PC-9 (cell line): ENCODE results near the gene TMEM80. TPM values are rescaled to one million over a fixed set of nuclear protein-coding genes. Genes with fewer than 3 reads are reported as not detected.

Experiments used
- BruUV-seq: library from RNA; stranded (reverse); fragments of 400-500 nt; replicated peaks from 2 replicates; lab custom pipeline; 2021; lab: Mats Ljungman, UMichigan
- CTCF ChIA-PET: fragments of 300-600 bp; sonication (Branson Sonifier 250); formaldehyde crosslinking; loops from one replicate; lab custom pipeline; 2022; ENCODE audit warnings: antibody characterized with exemption; lab: Charles Lee
- POLR2A ChIA-PET: fragments of 300-600 bp; sonication (Branson Sonifier 250); formaldehyde crosslinking; loops from one replicate; lab custom pipeline; 2022; ENCODE audit warnings: antibody characterized with exemption; ENCODE audit not compliant: unreplicated experiment; lab: Charles Lee
- DNase-seq, 2 experiments: peaks; one replicate each; pipeline versions ENCODE4 v3.0.0 to v3.0.0-alpha.2; 2015 to 2022; ENCODE audit warnings: mixed read lengths in 1 of 2
- H2AFZ ChIP-seq: fragments of 200-600 bp; sonication (generic); 2 replicates; pipeline ENCODE4 v1.8.1; 2017; ENCODE audit warnings: antibody characterized with exemption
- H3F3A ChIP-seq: fragments of 200-600 bp; sonication (generic); 2 replicates; pipeline ENCODE4 v1.8.1; 2017; ENCODE audit warnings: antibody characterized with exemption, mild to moderate bottlenecking, low read depth; ENCODE audit not compliant: insufficient read depth
- H3K27ac ChIP-seq: fragments of 200-600 bp; sonication (generic); 2 replicates; pipeline ENCODE4 v1.6.1; 2016; ENCODE audit warnings: mixed run types
- H3K27me3 ChIP-seq: fragments of 200-600 bp; sonication (generic); 2 replicates; pipeline ENCODE4 v1.6.1; 2016; ENCODE audit warnings: low read depth, mixed run types; ENCODE audit not compliant: insufficient read depth
- H3K36me3 ChIP-seq: fragments of 200-600 bp; sonication (generic); 2 replicates; pipeline ENCODE4 v1.6.1; 2016; ENCODE audit warnings: low read depth, mixed run types
- H3K4me1 ChIP-seq: fragments of 200-600 bp; sonication (generic); replicated peaks from 2 replicates; pipeline ENCODE4 v1.6.1; 2016; ENCODE audit warnings: mixed run types; ENCODE audit not compliant: insufficient read depth
- H3K4me2 ChIP-seq: fragments of 200-600 bp; sonication (generic); 2 replicates; pipeline ENCODE4 v1.6.1; 2017; ENCODE audit warnings: mixed run types
- H3K4me3 ChIP-seq: fragments of 200-600 bp; sonication (generic); 2 replicates; pipeline ENCODE4 v1.6.1; 2016; ENCODE audit warnings: mixed run types
- H3K79me2 ChIP-seq: fragments of 200-600 bp; sonication (generic); 2 replicates; pipeline ENCODE4 v1.6.1; 2017; ENCODE audit warnings: low read depth, mixed run types
- H3K9me2 ChIP-seq: fragments of 200-600 bp; sonication (generic); 2 replicates; pipeline ENCODE4 v1.8.1; 2017; ENCODE audit warnings: mild to moderate bottlenecking; ENCODE audit not compliant: insufficient read depth
- H3K9me3 ChIP-seq: fragments of 200-600 bp; sonication (generic); 2 replicates; pipeline ENCODE4 v1.8.1; 2016; ENCODE audit warnings: low read depth; ENCODE audit not compliant: insufficient read depth
- H4K20me1 ChIP-seq: fragments of 200-600 bp; sonication (generic); 2 replicates; pipeline ENCODE4 v1.8.1; 2017; ENCODE audit not compliant: insufficient read depth
- EZH2 ChIP-seq: fragments of 200-600 bp; sonication (generic); IDR thresholded peaks from 2 replicates; pipeline ENCODE4 v1.8.0; 2017; ENCODE audit warnings: antibody characterized with exemption, low read depth
- intact Hi-C: fragments of 100-400 bp; cut with micrococcal nuclease; formaldehyde crosslinking; loops from one replicate; pipeline ENCODE4 v1.10.0; 2022; ENCODE audit not compliant: unreplicated experiment
- total RNA-seq: library from RNA; stranded (reverse); gene quantifications from 2 replicates; pipeline ENCODE4 v1.2.3, GENCODE V29; 2021
- TF ChIP-seq, protein P1 (sequence below): fragments of 200-600 bp; sonication (generic); conservative IDR thresholded peaks from 2 replicates; pipeline ENCODE4 v1.6.1; 2017; ENCODE audit warnings: mixed run types, antibody characterized with exemption, mild to moderate bottlenecking, moderate library complexity

The TMEM80 gene
- total RNA-seq, 1 experiment from 2014 or later: 36.6 TPM

DNA sequence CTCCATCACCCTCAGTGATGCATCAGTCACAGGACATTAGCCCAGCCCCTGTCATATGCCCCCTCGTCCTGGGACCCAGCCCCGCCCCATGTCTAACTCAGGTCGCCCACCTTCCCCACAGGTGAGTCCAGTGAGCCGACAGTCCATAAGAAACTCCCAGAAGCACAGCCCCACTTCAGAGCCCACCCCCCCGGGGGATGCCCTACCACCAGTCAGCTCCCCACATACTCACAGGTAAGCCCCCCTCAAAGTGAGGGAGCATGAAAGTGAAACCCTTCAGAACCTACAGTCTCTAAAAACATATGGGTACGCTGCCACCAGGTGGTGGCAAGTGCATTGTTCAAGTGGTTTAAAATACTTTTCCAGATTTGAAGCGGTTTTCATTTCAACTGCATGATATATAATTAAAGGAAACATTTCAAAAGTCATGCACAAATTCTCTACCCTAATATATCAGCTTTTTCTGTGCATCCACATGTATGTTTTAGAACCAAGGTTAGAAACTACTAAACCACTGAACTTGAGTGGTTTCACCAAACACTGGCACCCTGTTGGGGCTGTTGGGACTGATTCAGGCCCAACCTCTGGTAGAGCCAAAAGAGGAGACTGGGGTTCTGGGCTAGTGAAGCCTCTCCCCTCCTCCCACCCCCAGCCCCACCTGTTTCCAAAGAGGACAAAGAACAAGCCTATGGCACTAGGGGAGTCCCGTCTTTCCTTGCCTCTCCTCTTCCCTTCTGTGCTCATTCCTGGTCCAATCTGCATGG lies 27.7 kb downstream of the TMEM80 start:
- no peak for DNase-seq
- CTCF ChIA-PET: no interaction called here
- no peaks in the 10 kb centered on the region for H3K27me3 ChIP-seq
- H3K9me3 ChIP-seq: no peaks in the 10 kb centered on the region
- TF ChIP-seq, protein P1, sequence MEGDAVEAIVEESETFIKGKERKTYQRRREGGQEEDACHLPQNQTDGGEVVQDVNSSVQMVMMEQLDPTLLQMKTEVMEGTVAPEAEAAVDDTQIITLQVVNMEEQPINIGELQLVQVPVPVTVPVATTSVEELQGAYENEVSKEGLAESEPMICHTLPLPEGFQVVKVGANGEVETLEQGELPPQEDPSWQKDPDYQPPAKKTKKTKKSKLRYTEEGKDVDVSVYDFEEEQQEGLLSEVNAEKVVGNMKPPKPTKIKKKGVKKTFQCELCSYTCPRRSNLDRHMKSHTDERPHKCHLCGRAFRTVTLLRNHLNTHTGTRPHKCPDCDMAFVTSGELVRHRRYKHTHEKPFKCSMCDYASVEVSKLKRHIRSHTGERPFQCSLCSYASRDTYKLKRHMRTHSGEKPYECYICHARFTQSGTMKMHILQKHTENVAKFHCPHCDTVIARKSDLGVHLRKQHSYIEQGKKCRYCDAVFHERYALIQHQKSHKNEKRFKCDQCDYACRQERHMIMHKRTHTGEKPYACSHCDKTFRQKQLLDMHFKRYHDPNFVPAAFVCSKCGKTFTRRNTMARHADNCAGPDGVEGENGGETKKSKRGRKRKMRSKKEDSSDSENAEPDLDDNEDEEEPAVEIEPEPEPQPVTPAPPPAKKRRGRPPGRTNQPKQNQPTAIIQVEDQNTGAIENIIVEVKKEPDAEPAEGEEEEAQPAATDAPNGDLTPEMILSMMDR: peak; percentile 68
- TF ChIP-seq EZH2: no peak
- H3K79me2 ChIP-seq: 0 out of 2 replicates have a peak, but pooled peaks cover 4% of the 10 kb centered on the region
- H3K4me3 ChIP-seq: no peak overlapping the region
- H3K36me3 ChIP-seq: no peaks in the 10 kb centered on the region
- H3K9me2 ChIP-seq: no peaks in the 10 kb centered on the region
- H3K4me2 ChIP-seq: no peak overlapping the region
- intact Hi-C loops: loop anchor here (10.0 kb wide), 1 partner anchor 159 kb away; the partner anchor contains the start of genes LMNTD2 and RASSF7
- H3K4me1 ChIP-seq: peaks cover 14% of the 10 kb centered on the region
- H3F3A ChIP-seq: peaks cover 13% of the 10 kb centered on the region
- no peak overlapping the region for H2AFZ ChIP-seq
- no peaks in the 10 kb centered on the region for H4K20me1 ChIP-seq
- no TSS peak for BruUV-seq
- POLR2A ChIA-PET: no interaction called here
- H3K27ac ChIP-seq: no peak overlapping the region

DNA sequence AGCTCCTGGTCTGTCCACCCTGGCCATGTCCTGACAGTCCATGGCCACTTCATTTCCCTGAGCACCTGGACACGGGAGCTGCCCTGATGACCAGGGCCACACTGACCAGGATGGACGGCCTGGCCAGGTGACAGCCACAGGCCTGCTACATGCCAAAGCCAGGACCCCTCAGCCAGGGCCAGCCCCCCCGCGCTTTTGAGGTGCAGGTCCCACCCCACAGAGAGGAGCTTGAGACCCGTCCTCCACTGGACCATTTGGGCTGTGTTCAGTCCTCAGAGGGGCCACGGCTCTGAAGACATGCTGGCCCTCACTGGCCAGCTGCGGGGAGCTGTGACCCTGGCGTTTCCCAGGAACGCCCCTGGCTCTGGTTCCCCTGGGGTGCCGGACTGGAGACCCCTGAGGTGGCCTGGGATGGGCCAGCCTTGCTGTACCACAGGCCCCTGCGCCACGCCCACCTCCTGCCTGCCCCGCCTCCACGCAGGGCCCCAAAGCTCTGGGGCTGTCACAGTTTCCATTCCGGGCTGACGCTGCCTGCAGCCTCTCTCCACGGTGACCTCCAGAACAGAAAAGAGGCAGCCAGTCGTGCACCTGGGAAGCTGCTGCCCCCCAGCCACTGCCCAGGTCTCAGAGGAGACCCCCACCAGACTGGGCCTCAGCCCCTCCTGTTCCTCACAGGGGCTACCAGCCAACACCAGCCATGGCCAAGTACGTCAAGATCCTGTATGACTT lies 28.6 kb downstream of the TMEM80 start:
- no peak for TF ChIP-seq EZH2
- TF ChIP-seq, protein P1: no peak
- Histone ChIP-seq H3K9me3 (no peaks in the 10 kb centered on the region), H3K4me1 (peaks cover 24% of the 10 kb centered on the region), H4K20me1 (no peaks in the 10 kb centered on the region), H3K4me2 (no peak overlapping the region), H3F3A (peaks cover 16% of the 10 kb centered on the region), H3K9me2 (no peaks in the 10 kb centered on the region), H3K27me3 (no peaks in the 10 kb centered on the region), H2AFZ (no peak overlapping the region), H3K4me3 (no peak overlapping the region), H3K36me3 (no peaks in the 10 kb centered on the region), H3K79me2 (0 out of 2 replicates have a peak, but pooled peaks cover 4% of the 10 kb centered on the region), H3K27ac (no peak overlapping the region)
- ChIA-PET POLR2A (no interaction called here), CTCF (no interaction called here)
- BruUV-seq: no TSS peak
- intact Hi-C loops: loop anchor here (10.0 kb wide), 1 partner anchor 159 kb away; the partner anchor contains the start of genes LMNTD2 and RASSF7
- DNase-seq: no peak

DNA sequence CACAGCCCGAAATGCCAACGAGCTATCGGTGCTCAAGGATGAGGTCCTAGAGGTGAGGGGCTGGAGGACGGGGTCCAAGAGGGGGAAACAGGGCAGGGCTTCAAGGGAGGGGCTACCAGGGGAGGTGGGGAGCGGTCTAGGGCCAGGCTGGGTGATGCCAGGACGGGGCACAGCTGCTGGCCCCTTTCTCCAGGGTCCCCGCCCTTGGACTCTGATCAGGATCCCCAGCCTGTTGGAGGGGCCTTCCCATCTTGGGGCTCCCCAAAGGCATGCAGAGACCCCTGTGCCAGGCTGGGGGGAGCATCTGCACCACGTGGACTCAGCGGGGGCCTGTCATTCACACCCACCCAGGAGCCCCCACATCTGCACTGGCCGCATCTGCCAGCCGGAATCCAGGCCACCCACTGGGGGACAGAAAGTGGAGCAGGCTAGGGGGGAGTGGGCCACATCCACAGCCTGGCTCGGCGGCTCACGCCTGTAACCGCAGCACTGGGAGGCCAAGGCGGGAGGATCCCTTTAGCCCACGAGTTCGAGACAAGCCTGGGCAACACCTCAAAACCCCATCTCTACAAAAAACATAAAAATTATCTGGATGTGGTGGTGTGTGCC lies 29.3 kb downstream of the TMEM80 start:
- intact Hi-C loops: loop anchor here (10.0 kb wide), 1 partner anchor 160 kb away; the partner anchor contains the start of genes LMNTD2 and RASSF7
- H4K20me1 ChIP-seq: no peaks in the 10 kb centered on the region
- H3K9me3 ChIP-seq: no peaks in the 10 kb centered on the region
- ChIA-PET POLR2A (no interaction called here), CTCF (no interaction called here)
- no peak overlapping the region for H3K4me3 ChIP-seq
- H3K36me3 ChIP-seq: no peaks in the 10 kb centered on the region
- no TSS peak for BruUV-seq
- peaks cover 30% of the 10 kb centered on the region for H3K4me1 ChIP-seq
- H3K9me2 ChIP-seq: no peaks in the 10 kb centered on the region
- peak overlapping the region; percentile 90; the same call in 1 of the 2 replicates for H3K4me2 ChIP-seq
- DNase-seq: no peak
- TF ChIP-seq EZH2: no peak
- TF ChIP-seq, protein P1: no peak
- H2AFZ ChIP-seq: no peak overlapping the region
- H3K27me3 ChIP-seq: no peaks in the 10 kb centered on the region
- H3K27ac ChIP-seq: no peak overlapping the region
- 0 out of 2 replicates have a peak, but pooled peaks cover 4% of the 10 kb centered on the region for H3K79me2 ChIP-seq
- H3F3A ChIP-seq: peaks cover 16% of the 10 kb centered on the region
